GM19395 (cell line): ENCODE measurements around the gene YARS1.

Source experiments
- ATAC-seq: cut with Tn5 transposase; IDR thresholded peaks from one replicate; pipeline ENCODE4 v1.9.1; 2021; ENCODE audit warnings: mild to moderate bottlenecking, moderate library complexity; ENCODE audit not compliant: unreplicated experiment

YARS1 gene

GRCh38 chr1:32748348-32748747 is 68.8 kb downstream of the YARS1 start:
- no peak for ATAC-seq

GRCh38 chr1:32746130-32746529 is 71.0 kb downstream of the YARS1 start:
- ATAC-seq, result no peak

- ATAC-seq, result no peak
Measured at GRCh38 chr1:32744071-32744425, 73.1 kb downstream of the YARS1 start.

- ATAC-seq, result no peak
Measured at GRCh38 chr1:32743380-32744070, 73.6 kb downstream of the YARS1 start.

GRCh38 chr1:32742956-32743355 is 74.2 kb downstream of the YARS1 start:
- no peak for ATAC-seq

- ATAC-seq, result no peak
Measured at GRCh38 chr1:32742199-32742947, 74.8 kb downstream of the YARS1 start.

GRCh38 chr1:32741413-32742198 is 75.6 kb downstream of the YARS1 start:
- ATAC-seq, result no peak

- no peak for ATAC-seq
Measured at GRCh38 chr1:32741059-32741412, 76.1 kb downstream of the YARS1 start.

GRCh38 chr1:32736812-32737791 is 80.1 kb downstream of the YARS1 start:
- no peak for ATAC-seq

- ATAC-seq, result no peak
Measured at GRCh38 chr1:32733582-32734321, 83.4 kb downstream of the YARS1 start.

GRCh38 chr1:32729254-32730046 is 87.7 kb downstream of the YARS1 start:
- no peak for ATAC-seq

- ATAC-seq, result no peak
Measured at GRCh38 chr1:32728413-32729077, 88.6 kb downstream of the YARS1 start.

GRCh38 chr1:32727876-32728275 is 89.3 kb downstream of the YARS1 start:
- ATAC-seq, result no peak

- ATAC-seq, result no peak
Measured at GRCh38 chr1:32725615-32725982, 91.6 kb downstream of the YARS1 start.
